Testis (tissue), 3 donors: ENCODE results near the gene SMIM1. TPM values are rescaled to one million over a fixed set of nuclear protein-coding genes. Genes with fewer than 3 reads are reported as not detected.
A peak's percentile ranks its signal among the peaks of the same experiment; 100 is the strongest.

Experiments used
- DNase-seq: peaks from one replicate; pipeline ENCODE4 v3.0.0-alpha.2; 2019
- H3K27ac ChIP-seq, 2 donors: fragments of 200-600 bp; sonication (generic); one replicate each; pipeline ENCODE4 v1.5.1; 2019
- H3K27me3 ChIP-seq: fragments of 200-600 bp; sonication (generic); one replicate; pipeline ENCODE4 v1.5.1; 2019
- H3K36me3 ChIP-seq: fragments of 200-600 bp; sonication (generic); one replicate; pipeline ENCODE4 v1.5.1; 2017; ENCODE audit warnings: low read depth; ENCODE audit errors: missing control alignments
- H3K4me1 ChIP-seq: fragments of 200-600 bp; sonication (generic); one replicate; pipeline ENCODE4 v1.5.1; 2019
- H3K4me3 ChIP-seq, 2 donors: fragments of 200-600 bp; sonication (generic); one replicate each; pipeline ENCODE4 v1.5.1; 2017 to 2019
- H3K9me3 ChIP-seq: fragments of 200-600 bp; sonication (generic); one replicate; pipeline ENCODE4 v1.5.1; 2017
- CTCF ChIP-seq, 3 experiments: fragments of 450-650 bp in 2 of 3; fragments of 200-600 bp in 1 of 3; sonication (generic) in 1 of 3; IDR thresholded peaks; one replicate each; pipeline ENCODE4 v1.5.1; 2016 to 2019; ENCODE audit warnings: antibody characterized with exemption in 3 of 3, mild to moderate bottlenecking in 2 of 3, moderate library complexity in 1 of 3
- POLR2A ChIP-seq: fragments of 450-650 bp; IDR thresholded peaks from one replicate; pipeline ENCODE4 v1.6.1; 2017; ENCODE audit warnings: antibody characterized with exemption, mild to moderate bottlenecking, moderate library complexity
- WGBS, 2 donors: methylation state at CpG; one replicate each; pipeline ENCODE4 v1.1.5; 2018; 5-methylcytosine and 5-hydroxymethylcytosine counted together
- intact Hi-C: fragments of 100-400 bp; cut with DNase I; formaldehyde crosslinking; loops from one replicate; pipeline ENCODE4 v1.15.1; 2023; ENCODE audit warnings: low total_unique reads
- polyA plus RNA-seq: library from polyadenylated mRNA; stranded (reverse); fragments of 350-450 nt; fragmentation: Illumina TruSeq; extraction: RNeasy Lipid Tissue Mini Kit (QIAGEN cat#74804); gene quantifications from one replicate; pipeline ENCODE4 v1.2.3, GENCODE V29; 2014; ENCODE audit warnings: low read depth, low replicate concordance; ENCODE audit not compliant: insufficient read depth
- total RNA-seq, 2 donors: library from RNA; depleted of rRNA; stranded (reverse); fragments of >200 nt; gene quantifications; one replicate each; pipeline ENCODE4 v1.2.3, GENCODE V29; 2016

SMIM1 gene
- total and polyA plus RNA-seq, 3 donors from 2014 or later: 92.9 to 213 (median 205) TPM

- H3K9me3 ChIP-seq: no peaks in the 10 kb centered on the region
- intact Hi-C loops: no loop called here
- no peak overlapping the region for H3K27ac ChIP-seq
- no peak for DNase-seq
- 90 to 97% methylated on average over 12 of the region's 12 CpGs for WGBS, 2 donors
- H3K36me3 ChIP-seq: no peaks in the 10 kb centered on the region
- TF ChIP-seq POLR2A (no peak), CTCF (IDR thresholded peaks at IDR 0.05) (no peak)
- H3K4me3 ChIP-seq: no peak overlapping the region
- peaks cover 11% of the 10 kb centered on the region for H3K4me1 ChIP-seq
- H3K27me3 ChIP-seq: no peaks in the 10 kb centered on the region
These were observed 33.6 kb upstream of the SMIM1 start for GRCh38 chr1:3738943-3739342.

GRCh38 chr1:3740042-3740441, 32.5 kb upstream of the SMIM1 start:
- Histone ChIP-seq H3K9me3 (no peaks in the 10 kb centered on the region), H3K4me1 (peaks cover 11% of the 10 kb centered on the region), H3K4me3 (no peak overlapping the region), H3K27ac (no peak overlapping the region), H3K36me3 (no peaks in the 10 kb centered on the region), H3K27me3 (no peaks in the 10 kb centered on the region)
- intact Hi-C loops: no loop called here
- TF ChIP-seq POLR2A (no peak), CTCF (IDR thresholded peaks at IDR 0.05) (no peak)
- no peak for DNase-seq
- WGBS, 2 donors: 73 to 93% methylated on average over 7 to 9 of the region's 9 CpGs

DNA sequence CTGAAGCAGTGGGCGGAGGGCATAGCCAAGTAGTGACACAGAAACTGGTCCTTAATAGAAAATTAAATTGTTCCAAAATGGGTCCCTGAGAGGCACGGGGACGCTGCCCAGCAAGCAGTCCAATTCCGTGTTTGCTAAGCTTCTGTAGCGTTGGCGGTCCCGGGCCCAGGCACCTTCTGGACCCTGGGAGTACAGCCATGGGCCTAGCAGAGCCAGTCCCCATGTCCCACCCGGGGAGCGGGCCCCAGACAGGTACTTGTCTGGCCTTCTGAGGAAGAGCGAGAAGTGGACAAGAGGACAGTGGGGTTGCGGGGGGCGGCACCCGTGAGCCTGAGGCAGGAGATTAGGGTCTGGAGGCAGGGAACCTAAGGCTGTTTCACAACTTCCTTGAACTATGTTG, 31.8 kb upstream of the SMIM1 start:
- no peak for DNase-seq

GRCh38 chr1:3741566-3742438, 30.7 kb upstream of the SMIM1 start:
- TF ChIP-seq CTCF (IDR thresholded peaks at IDR 0.05) (no peak), POLR2A (no peak)
- 80 to 86% methylated on average over 16 to 22 of the region's 22 CpGs for WGBS, 2 donors
- Histone ChIP-seq H3K27ac (peak overlapping the region; percentile 26 to 32), H3K4me3 (no peak overlapping the region), H3K9me3 (no peaks in the 10 kb centered on the region), H3K27me3 (no peaks in the 10 kb centered on the region), H3K36me3 (no peaks in the 10 kb centered on the region), H3K4me1 (peaks cover 19% of the 10 kb centered on the region)
- intact Hi-C loops: no loop called here
- DNase-seq: no peak

More for the DNA sequence above, 31.8 kb upstream of the SMIM1 start:
- WGBS, 2 donors: 67 to 89% methylated on average over 13 of the region's 13 CpGs
- intact Hi-C loops: no loop called here
- Histone ChIP-seq H3K9me3 (no peaks in the 10 kb centered on the region), H3K27me3 (no peaks in the 10 kb centered on the region), H3K27ac (peak overlapping the region in 1 of 2 donors; percentile 53), H3K4me1 (peaks cover 17% of the 10 kb centered on the region), H3K4me3 (no peak overlapping the region), H3K36me3 (no peaks in the 10 kb centered on the region)
- TF ChIP-seq CTCF (IDR thresholded peaks at IDR 0.05) (no peak), POLR2A (no peak)
